PC-3 (cell line): ENCODE data around the gene CAMK2B. TPM values are rescaled to one million over a fixed set of nuclear protein-coding genes. Genes with fewer than 3 reads are reported as not detected.

Source experiments
- ATAC-seq: fragments of 200-7000 bp; cut with Tn5 transposase; 2 replicates; pipeline ENCODE4 v1.9.1; 2020; ENCODE audit warnings: mild to moderate bottlenecking, moderate library complexity
- BruUV-seq: library from RNA; stranded (reverse); fragments of 400-500 nt; replicated peaks from 2 replicates; lab custom pipeline; 2021; lab: Mats Ljungman, UMichigan
- CTCF ChIA-PET: fragments of 300-600 bp; sonication (Branson Sonifier 250); formaldehyde crosslinking; loops from one replicate; lab custom pipeline; 2022; ENCODE audit warnings: antibody characterized with exemption; lab: Charles Lee
- POLR2A ChIA-PET: fragments of 300-600 bp; sonication (Branson Sonifier 250); formaldehyde crosslinking; loops from one replicate; lab custom pipeline; 2022; ENCODE audit warnings: antibody characterized with exemption; ENCODE audit not compliant: unreplicated experiment; lab: Charles Lee
- DNase-seq: peaks from one replicate; pipeline ENCODE4 v3.0.0-alpha.2; 2015
- H2AFZ ChIP-seq: fragments of 300-600 bp; sonication (generic); 2 replicates; pipeline ENCODE4 v1.6.0; 2016; ENCODE audit warnings: antibody characterized with exemption, low read length
- H3F3A ChIP-seq: fragments of 300-600 bp; sonication (generic); one replicate; pipeline ENCODE4 v1.6.0; 2017; ENCODE audit warnings: antibody characterized with exemption, low read length, control low read depth, mild to moderate bottlenecking; ENCODE audit not compliant: unreplicated experiment
- H3K27ac ChIP-seq: fragments of 300-600 bp; sonication (generic); 2 replicates; pipeline ENCODE4 v1.5.1; 2016; ENCODE audit warnings: mild to moderate bottlenecking, low read length
- H3K27me3 ChIP-seq: fragments of 300-600 bp; sonication (generic); 2 replicates; pipeline ENCODE4 v1.6.1; 2016; ENCODE audit warnings: low read length, mixed read lengths
- H3K36me3 ChIP-seq: fragments of 300-600 bp; sonication (generic); 2 replicates; pipeline ENCODE4 v1.6.1; 2016; ENCODE audit warnings: low read depth, mixed run types, low read length, mixed read lengths
- H3K4me1 ChIP-seq: fragments of 300-600 bp; sonication (generic); 2 replicates; pipeline ENCODE4 v1.5.1; 2016; ENCODE audit warnings: low read length; ENCODE audit not compliant: insufficient read depth
- H3K4me2 ChIP-seq: fragments of 300-600 bp; sonication (generic); 2 replicates; pipeline ENCODE4 v1.6.0; 2016; ENCODE audit warnings: low read length
- H3K4me3 ChIP-seq: fragments of 300-600 bp; sonication (generic); 2 replicates; pipeline ENCODE4 v1.5.1; 2016; ENCODE audit warnings: mild to moderate bottlenecking, low read length, mixed read lengths
- H3K79me2 ChIP-seq: fragments of 300-600 bp; sonication (generic); 2 replicates; pipeline ENCODE4 v1.6.1; 2017; ENCODE audit warnings: low read length, mixed read lengths
- H3K9ac ChIP-seq: fragments of 300-600 bp; sonication (generic); 2 replicates; pipeline ENCODE4 v1.6.0; 2016; ENCODE audit warnings: mild to moderate bottlenecking, low read length
- H3K9me2 ChIP-seq: fragments of 300-600 bp; sonication (generic); replicated peaks from 2 replicates; pipeline ENCODE4 v1.6.1; 2016; ENCODE audit warnings: mixed run types, low read length, mixed read lengths
- H3K9me3 ChIP-seq: fragments of 300-600 bp; sonication (generic); 2 replicates; pipeline ENCODE4 v1.6.1; 2016; ENCODE audit warnings: low read length, mixed read lengths
- H4K20me1 ChIP-seq: fragments of 300-600 bp; sonication (generic); 2 replicates; pipeline ENCODE4 v1.6.1; 2016; ENCODE audit warnings: low read length, mixed read lengths
- EZH2 ChIP-seq: fragments of 300-600 bp; sonication (generic); IDR thresholded peaks from one replicate; pipeline ENCODE4 v1.6.1; 2017; ENCODE audit warnings: antibody characterized with exemption, mild to moderate bottlenecking, low read length; ENCODE audit not compliant: unreplicated experiment
- EZH2phosphoT487 ChIP-seq: fragments of 300-600 bp; sonication (generic); IDR thresholded peaks from 2 replicates; pipeline ENCODE4 v1.6.1; 2018; ENCODE audit warnings: mild to moderate bottlenecking, antibody characterized with exemption, low read length, borderline replicate concordance
- intact Hi-C: fragments of 100-400 bp; cut with micrococcal nuclease; formaldehyde crosslinking; loops from 2 replicates; pipeline ENCODE4 v1.9.0; 2023
- total RNA-seq: library from RNA; depleted of rRNA; stranded (reverse); fragments of >200 nt; gene quantifications from 2 replicates; pipeline ENCODE4 v1.2.3, GENCODE V29; 2014
- TF ChIP-seq, protein P1 (sequence below): fragments of 300-600 bp; sonication (generic); conservative IDR thresholded peaks from 2 replicates; pipeline ENCODE4 v1.5.1; 2017; ENCODE audit warnings: antibody characterized with exemption, low read depth, mild to moderate bottlenecking, low read length

CAMK2B gene
- total RNA-seq, 1 experiment from 2014 or later, result 1.2 TPM

DNA sequence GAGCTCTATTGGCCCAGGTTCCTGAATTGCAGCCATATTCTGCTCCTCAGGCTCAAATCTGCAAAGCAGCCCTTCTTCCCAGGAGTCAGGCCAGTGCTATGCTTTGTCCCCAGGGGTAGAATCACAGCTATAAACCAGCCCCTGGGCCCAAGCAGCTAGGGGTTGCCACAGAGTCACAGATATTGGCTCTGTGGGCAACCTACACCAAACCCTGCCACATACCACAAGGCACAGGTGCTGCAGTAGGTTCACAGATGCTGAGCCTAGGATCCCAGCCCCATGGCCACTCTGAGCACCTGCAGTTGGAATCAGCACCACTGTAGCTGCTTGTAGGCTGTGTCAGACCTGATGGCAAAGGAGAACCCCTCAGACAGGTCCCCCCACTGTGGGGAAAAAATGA is 43.1 kb upstream of the CAMK2B start:
- no peak overlapping the region for H2AFZ ChIP-seq
- H3K36me3 ChIP-seq, result no peaks in the 10 kb centered on the region
- H3K9ac ChIP-seq, result no peak overlapping the region
- H3K9me2 ChIP-seq, result no peaks in the 10 kb centered on the region; the same call in 1 of the 2 replicates
- no TSS peak for BruUV-seq
- no peak overlapping the region for H3K4me3 ChIP-seq
- intact Hi-C loops, result loop anchor here (2.0 kb wide), 1 partner anchor 22 kb away; no protein-coding TSS in a partner anchor
- H3K4me1 ChIP-seq, result peaks cover 30% of the 10 kb centered on the region
- no peaks in the 10 kb centered on the region for H3K9me3 ChIP-seq
- DNase-seq (no peak), ATAC-seq (peak; percentile 25)
- ChIA-PET POLR2A (no interaction called here), CTCF (no interaction called here)
- H3F3A ChIP-seq, result no peaks in the 10 kb centered on the region
- no peaks in the 10 kb centered on the region for H3K27me3 ChIP-seq
- peak overlapping the region; percentile 31 for H3K27ac ChIP-seq
- H3K4me2 ChIP-seq, result peak overlapping the region; percentile 65
- H3K79me2 ChIP-seq, result no peaks in the 10 kb centered on the region
- H4K20me1 ChIP-seq, result no peaks in the 10 kb centered on the region
- TF ChIP-seq, protein P1, sequence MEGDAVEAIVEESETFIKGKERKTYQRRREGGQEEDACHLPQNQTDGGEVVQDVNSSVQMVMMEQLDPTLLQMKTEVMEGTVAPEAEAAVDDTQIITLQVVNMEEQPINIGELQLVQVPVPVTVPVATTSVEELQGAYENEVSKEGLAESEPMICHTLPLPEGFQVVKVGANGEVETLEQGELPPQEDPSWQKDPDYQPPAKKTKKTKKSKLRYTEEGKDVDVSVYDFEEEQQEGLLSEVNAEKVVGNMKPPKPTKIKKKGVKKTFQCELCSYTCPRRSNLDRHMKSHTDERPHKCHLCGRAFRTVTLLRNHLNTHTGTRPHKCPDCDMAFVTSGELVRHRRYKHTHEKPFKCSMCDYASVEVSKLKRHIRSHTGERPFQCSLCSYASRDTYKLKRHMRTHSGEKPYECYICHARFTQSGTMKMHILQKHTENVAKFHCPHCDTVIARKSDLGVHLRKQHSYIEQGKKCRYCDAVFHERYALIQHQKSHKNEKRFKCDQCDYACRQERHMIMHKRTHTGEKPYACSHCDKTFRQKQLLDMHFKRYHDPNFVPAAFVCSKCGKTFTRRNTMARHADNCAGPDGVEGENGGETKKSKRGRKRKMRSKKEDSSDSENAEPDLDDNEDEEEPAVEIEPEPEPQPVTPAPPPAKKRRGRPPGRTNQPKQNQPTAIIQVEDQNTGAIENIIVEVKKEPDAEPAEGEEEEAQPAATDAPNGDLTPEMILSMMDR, result no peak
- no peak for TF ChIP-seq EZH2phosphoT487
- no peak for TF ChIP-seq EZH2

GRCh38 chr7:44367475-44368043 is 42.2 kb upstream of the CAMK2B start:
- POLR2A ChIA-PET, result no interaction called here
- peaks cover 21% of the 10 kb centered on the region for H3K4me1 ChIP-seq
- H4K20me1 ChIP-seq, result no peaks in the 10 kb centered on the region
- H3K9ac ChIP-seq, result no peak overlapping the region
- H3K4me3 ChIP-seq, result no peak overlapping the region
- no peak overlapping the region for H3K4me2 ChIP-seq
- no peaks in the 10 kb centered on the region for H3F3A ChIP-seq
- no peaks in the 10 kb centered on the region for H3K27me3 ChIP-seq
- intact Hi-C loops, result loop anchor here (2.0 kb wide), 1 partner anchor 21 kb away; no protein-coding TSS in a partner anchor
- no peaks in the 10 kb centered on the region for H3K79me2 ChIP-seq
- no TSS peak for BruUV-seq
- CTCF ChIA-PET, result no interaction called here
- TF ChIP-seq, protein P1, result no peak
- TF ChIP-seq EZH2phosphoT487 (no peak), EZH2 (no peak)
- ATAC-seq, result no peak
- no peaks in the 10 kb centered on the region for H3K36me3 ChIP-seq
- H3K9me2 ChIP-seq, result no peaks in the 10 kb centered on the region; the same call in 1 of the 2 replicates
- no peak overlapping the region for H3K27ac ChIP-seq
- DNase-seq, result no peak
- no peak overlapping the region for H2AFZ ChIP-seq
- H3K9me3 ChIP-seq, result no peaks in the 10 kb centered on the region

- Histone ChIP-seq H4K20me1 (no peaks in the 10 kb centered on the region), H3K36me3 (no peaks in the 10 kb centered on the region), H3K9me3 (no peaks in the 10 kb centered on the region), H3F3A (no peaks in the 10 kb centered on the region), H3K4me1 (peaks cover 19% of the 10 kb centered on the region), H3K4me3 (no peak overlapping the region), H2AFZ (no peak overlapping the region), H3K27me3 (no peaks in the 10 kb centered on the region), H3K9me2 (no peaks in the 10 kb centered on the region; the same call in 1 of the 2 replicates), H3K9ac (no peak overlapping the region), H3K27ac (no peak overlapping the region), H3K79me2 (no peaks in the 10 kb centered on the region), H3K4me2 (no peak overlapping the region)
- no TSS peak for BruUV-seq
- TF ChIP-seq, protein P1, result no peak
- TF ChIP-seq EZH2phosphoT487, result no peak
- no peak for TF ChIP-seq EZH2
- ChIA-PET POLR2A (no interaction called here), CTCF (no interaction called here)
- ATAC-seq, result no peak
- no peak for DNase-seq
- intact Hi-C loops, result no loop called here
These were observed 41.6 kb upstream of the CAMK2B start for GRCh38 chr7:44366986-44367385.
